ENCODE results near the gene PRPF40A.
"Not testable (repeated sequence)": the region's sequence is repeated elsewhere in the genome, so short reads cannot be mapped to it uniquely, and the experiment has no call there.

Gene PRPF40A

GRCh38 chr2:152759290-152760072 is 42.2 kb upstream of the PRPF40A start:
- Histone ChIP-seq H3K4me1 (ENCODE audit: control insufficient read depth, insufficient read depth, low read length) (no peaks in the 10 kb centered on the region), H3K4me3 (ENCODE audit: low read depth, low read length) (no peak overlapping the region), H3K36me3 (ENCODE audit: control insufficient read depth in 2 of 2, insufficient read depth in 1 of 2, low read length in 2 of 2) (peaks cover 9 to 68% of the 10 kb centered on the region in 2 experiments; a peak in 2 of 3 replicates), H3K27ac (ENCODE audit: extremely low read depth, low read depth, low read length) (no peak overlapping the region), H3K9me3 (ENCODE audit: control insufficient read depth, insufficient read depth, low read depth, low read length) (no peaks in the 10 kb centered on the region)
- POLR2A ChIA-PET = no interaction called here
- TF ChIP-seq, protein P1, sequence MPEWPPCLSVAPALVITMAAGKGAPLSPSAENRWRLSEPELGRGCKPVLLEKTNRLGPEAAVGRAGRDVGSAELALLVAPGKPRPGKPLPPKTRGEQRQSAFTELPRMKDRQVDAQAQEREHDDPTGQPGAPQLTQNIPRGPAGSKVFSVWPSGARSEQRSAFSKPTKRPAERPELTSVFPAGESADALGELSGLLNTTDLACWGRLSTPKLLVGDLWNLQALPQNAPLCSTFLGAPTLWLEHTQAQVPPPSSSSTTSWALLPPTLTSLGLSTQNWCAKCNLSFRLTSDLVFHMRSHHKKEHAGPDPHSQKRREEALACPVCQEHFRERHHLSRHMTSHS (tag by site-specific recombination; IDR thresholded peaks at IDR 0.05) = no peak
- no peak for TF ChIP-seq ZNF473 (tag by site-specific recombination; IDR thresholded peaks at IDR 0.05)
- no peak for TF ChIP-seq ZNF324 (tag by site-specific recombination; IDR thresholded peaks at IDR 0.05)
- TF ChIP-seq ZFP3 (tag by site-specific recombination; IDR thresholded peaks at IDR 0.05; ENCODE audit: low read depth) = no peak
- TF ChIP-seq ZNF677 (tag by site-specific recombination; IDR thresholded peaks at IDR 0.05) = no peak
- TF ChIP-seq HOXA7 (CRISPR knock-in tag; IDR thresholded peaks at IDR 0.05; ENCODE audit: borderline replicate concordance) = no peak
- no peak for TF ChIP-seq ZNF692 (tag by site-specific recombination; IDR thresholded peaks at IDR 0.05)
- no peak for TF ChIP-seq ZNF292 (tag by site-specific recombination; IDR thresholded peaks at IDR 0.05; ENCODE audit: borderline replicate concordance, low read depth)
- TF ChIP-seq, protein P2, sequence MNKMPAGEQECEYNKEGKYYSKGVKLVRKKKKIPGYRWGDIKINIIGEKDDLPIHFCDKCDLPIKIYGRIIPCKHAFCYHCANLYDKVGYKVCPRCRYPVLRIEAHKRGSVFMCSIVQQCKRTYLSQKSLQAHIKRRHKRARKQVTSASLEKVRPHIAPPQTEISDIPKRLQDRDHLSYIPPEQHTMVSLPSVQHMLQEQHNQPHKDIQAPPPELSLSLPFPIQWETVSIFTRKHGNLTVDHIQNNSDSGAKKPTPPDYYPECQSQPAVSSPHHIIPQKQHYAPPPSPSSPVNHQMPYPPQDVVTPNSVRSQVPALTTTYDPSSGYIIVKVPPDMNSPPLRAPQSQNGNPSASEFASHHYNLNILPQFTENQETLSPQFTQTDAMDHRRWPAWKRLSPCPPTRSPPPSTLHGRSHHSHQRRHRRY (tag by site-specific recombination; IDR thresholded peaks at IDR 0.05) = no peak
- CTCF ChIA-PET = interaction anchor here (1.3 kb wide), 1 partner anchor 16 kb away, joined by 3 read pairs; no protein-coding TSS in a partner anchor

DNA sequence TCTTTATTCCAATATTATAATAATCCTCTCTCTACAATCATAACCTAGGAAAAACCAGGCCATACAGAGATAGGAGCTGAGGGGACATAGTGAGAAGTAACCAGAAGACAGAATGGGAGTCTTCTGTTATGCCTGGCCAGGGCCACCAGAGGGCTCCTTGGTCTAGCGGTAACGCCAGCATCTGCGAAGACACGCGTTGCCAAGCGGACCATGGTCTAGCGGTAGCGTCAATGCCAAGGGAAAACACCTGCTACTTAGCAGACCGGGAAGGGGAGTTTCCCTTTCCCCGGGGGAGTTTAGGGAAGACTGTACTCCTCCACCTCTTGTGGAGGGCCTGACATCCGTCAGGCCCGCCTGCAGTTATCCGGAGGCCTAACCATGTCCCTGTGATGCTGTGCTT is 37.8 kb upstream of the PRPF40A start:
- H3K9me3 ChIP-seq (ENCODE audit: control insufficient read depth, insufficient read depth, low read depth, low read length) = no peaks in the 10 kb centered on the region
- ChIA-PET CTCF (interaction anchor here (0.7 to 0.9 kb wide), 2 partner anchors 11 to 101 kb away, joined by 3 read pairs; no protein-coding TSS in a partner anchor), POLR2A (no interaction called here)
- H3K4me3 ChIP-seq (ENCODE audit: low read depth, low read length) = no peak overlapping the region
- no peak for TF ChIP-seq KLF7 (tag by site-specific recombination; IDR thresholded peaks at IDR 0.05; ENCODE audit: borderline replicate concordance)
- H3K27ac ChIP-seq (ENCODE audit: extremely low read depth, low read depth, low read length) = no peak overlapping the region
- peaks cover 14 to 71% of the 10 kb centered on the region in 2 experiments; a peak in 2 of 3 replicates for H3K36me3 ChIP-seq (ENCODE audit: control insufficient read depth in 2 of 2, insufficient read depth in 1 of 2, low read length in 2 of 2)
- H3K4me1 ChIP-seq (ENCODE audit: control insufficient read depth, insufficient read depth, low read length) = no peaks in the 10 kb centered on the region

- H3K4me3 ChIP-seq (ENCODE audit: low read depth, low read length); H3K9me3 ChIP-seq (ENCODE audit: control insufficient read depth, insufficient read depth, low read depth, low read length); H3K4me1 ChIP-seq (ENCODE audit: control insufficient read depth, insufficient read depth, low read length); H3K27ac ChIP-seq (ENCODE audit: extremely low read depth, low read depth, low read length); POLR2A ChIA-PET: not testable (repeated sequence)
- 0 out of 2 replicates have a peak, but pooled peaks have one; percentile 37 for TF ChIP-seq PRDM1 (tag by site-specific recombination; IDR thresholded peaks at IDR 0.05)
- CTCF ChIA-PET = interaction anchor here (0.9 kb wide), 1 partner anchor 572 kb away, joined by 4 read pairs; no protein-coding TSS in a partner anchor
- H3K36me3 ChIP-seq (ENCODE audit: control insufficient read depth in 2 of 2, insufficient read depth in 1 of 2, low read length in 2 of 2) = peaks cover 8 to 39% of the 10 kb centered on the region in 2 experiments
These were observed 30.5 kb upstream of the PRPF40A start for GRCh38 chr2:152747751-152748150.

DNA sequence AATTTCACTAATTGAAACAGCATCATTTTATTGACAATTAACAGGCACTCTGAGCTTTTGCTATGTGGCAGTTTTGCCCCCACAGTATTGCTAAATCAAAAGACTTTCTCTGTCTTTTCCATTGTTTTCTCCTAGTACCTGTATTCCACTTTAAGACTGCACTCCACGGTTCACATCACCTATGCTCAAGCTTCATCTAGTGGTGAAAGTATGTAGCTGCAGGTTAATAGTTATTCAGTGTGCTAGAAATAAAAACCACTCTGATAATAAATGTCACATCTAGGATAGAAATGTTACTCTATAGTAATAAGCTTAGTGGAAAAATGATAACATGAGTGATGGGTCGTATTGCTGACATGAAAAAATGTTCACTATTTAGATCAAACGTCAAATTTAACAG is 25.7 kb upstream of the PRPF40A start:
- Histone ChIP-seq H3K27ac (ENCODE audit: extremely low read depth, low read depth, low read length) (no peak overlapping the region), H3K36me3 (ENCODE audit: control insufficient read depth in 2 of 2, insufficient read depth in 1 of 2, low read length in 2 of 2) (peaks cover 11 to 31% of the 10 kb centered on the region in 2 experiments; a peak in 2 of 3 replicates)
- CTCF ChIA-PET = interaction anchor here (0.5 to 2.5 kb wide), 19 partner anchors 9 to 1633 kb away, joined by 3 to 14 read pairs (median 3); partner anchors contain the start of genes ARL6IP6 and PRPF40A

More for the DNA sequence above, 25.7 kb upstream of the PRPF40A start:
- TF ChIP-seq, protein P3, sequence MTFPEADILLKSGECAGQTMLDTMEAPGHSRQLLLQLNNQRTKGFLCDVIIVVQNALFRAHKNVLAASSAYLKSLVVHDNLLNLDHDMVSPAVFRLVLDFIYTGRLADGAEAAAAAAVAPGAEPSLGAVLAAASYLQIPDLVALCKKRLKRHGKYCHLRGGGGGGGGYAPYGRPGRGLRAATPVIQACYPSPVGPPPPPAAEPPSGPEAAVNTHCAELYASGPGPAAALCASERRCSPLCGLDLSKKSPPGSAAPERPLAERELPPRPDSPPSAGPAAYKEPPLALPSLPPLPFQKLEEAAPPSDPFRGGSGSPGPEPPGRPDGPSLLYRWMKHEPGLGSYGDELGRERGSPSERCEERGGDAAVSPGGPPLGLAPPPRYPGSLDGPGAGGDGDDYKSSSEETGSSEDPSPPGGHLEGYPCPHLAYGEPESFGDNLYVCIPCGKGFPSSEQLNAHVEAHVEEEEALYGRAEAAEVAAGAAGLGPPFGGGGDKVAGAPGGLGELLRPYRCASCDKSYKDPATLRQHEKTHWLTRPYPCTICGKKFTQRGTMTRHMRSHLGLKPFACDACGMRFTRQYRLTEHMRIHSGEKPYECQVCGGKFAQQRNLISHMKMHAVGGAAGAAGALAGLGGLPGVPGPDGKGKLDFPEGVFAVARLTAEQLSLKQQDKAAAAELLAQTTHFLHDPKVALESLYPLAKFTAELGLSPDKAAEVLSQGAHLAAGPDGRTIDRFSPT (tag by site-specific recombination; IDR thresholded peaks at IDR 0.05) = no peak
- peak; percentile 39 for TF ChIP-seq ZNF654 (tag by site-specific recombination; IDR thresholded peaks at IDR 0.05; ENCODE audit: low read depth)
- TF ChIP-seq, protein P4, sequence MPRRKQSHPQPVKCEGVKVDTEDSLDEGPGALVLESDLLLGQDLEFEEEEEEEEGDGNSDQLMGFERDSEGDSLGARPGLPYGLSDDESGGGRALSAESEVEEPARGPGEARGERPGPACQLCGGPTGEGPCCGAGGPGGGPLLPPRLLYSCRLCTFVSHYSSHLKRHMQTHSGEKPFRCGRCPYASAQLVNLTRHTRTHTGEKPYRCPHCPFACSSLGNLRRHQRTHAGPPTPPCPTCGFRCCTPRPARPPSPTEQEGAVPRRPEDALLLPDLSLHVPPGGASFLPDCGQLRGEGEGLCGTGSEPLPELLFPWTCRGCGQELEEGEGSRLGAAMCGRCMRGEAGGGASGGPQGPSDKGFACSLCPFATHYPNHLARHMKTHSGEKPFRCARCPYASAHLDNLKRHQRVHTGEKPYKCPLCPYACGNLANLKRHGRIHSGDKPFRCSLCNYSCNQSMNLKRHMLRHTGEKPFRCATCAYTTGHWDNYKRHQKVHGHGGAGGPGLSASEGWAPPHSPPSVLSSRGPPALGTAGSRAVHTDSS (tag by site-specific recombination; IDR thresholded peaks at IDR 0.05) = no peak
- POLR2A ChIA-PET = no interaction called here
- Histone ChIP-seq H3K4me1 (ENCODE audit: control insufficient read depth, insufficient read depth, low read length) (no peaks in the 10 kb centered on the region), H3K9me3 (ENCODE audit: control insufficient read depth, insufficient read depth, low read depth, low read length) (no peaks in the 10 kb centered on the region), H3K4me3 (ENCODE audit: low read depth, low read length) (no peak overlapping the region)
